ENCODE data around the gene RASD1.

RASD1 gene

GRCh38 chr17:17497065-17497844 lies 1.1 kb upstream of the RASD1 start:
- no peak overlapping the region for H3K4me3 ChIP-seq (ENCODE audit: low read depth, low read length)
- no peak for TF ChIP-seq CTCF (IDR thresholded peaks at IDR 0.05; ENCODE audit: low read depth, low read length, missing control alignments)
- in situ Hi-C loops (cut with HindIII; ENCODE audit: low sequenced_read_pairs) = no loop called here
- no peak for DNase-seq (ENCODE audit: low read depth)

- no peak for DNase-seq (ENCODE audit: low read depth)
Measured at GRCh38 chr17:17495536-17496188, 533 bp downstream of the RASD1 start.

GRCh38 chr17:17494870-17495535 lies 1.2 kb downstream of the RASD1 start:
- peak overlapping the region; percentile 41 for H3K4me3 ChIP-seq (ENCODE audit: low read depth, low read length)
- TF ChIP-seq CTCF (IDR thresholded peaks at IDR 0.05; ENCODE audit: low read depth, low read length, missing control alignments) = no peak
- DNase-seq (ENCODE audit: low read depth) = no peak
- in situ Hi-C loops (cut with HindIII; ENCODE audit: low sequenced_read_pairs) = no loop called here

More at GRCh38 chr17:17495536-17496188, 533 bp downstream of the RASD1 start:
- in situ Hi-C loops (cut with HindIII; ENCODE audit: low sequenced_read_pairs) = no loop called here
- H3K4me3 ChIP-seq (ENCODE audit: low read depth, low read length) = peak overlapping the region; percentile 41
- no peak for TF ChIP-seq CTCF (IDR thresholded peaks at IDR 0.05; ENCODE audit: low read depth, low read length, missing control alignments)

- TF ChIP-seq CTCF (IDR thresholded peaks at IDR 0.05; ENCODE audit: low read depth, low read length, missing control alignments) = no peak
- in situ Hi-C loops (cut with HindIII; ENCODE audit: low sequenced_read_pairs) = no loop called here
- H3K4me3 ChIP-seq (ENCODE audit: low read depth, low read length) = peak overlapping the region; percentile 41
- no peak for DNase-seq (ENCODE audit: low read depth)
Measured at GRCh38 chr17:17494499-17494869, 1.7 kb downstream of the RASD1 start.

- no peak overlapping the region for H3K4me3 ChIP-seq (ENCODE audit: low read depth, low read length)
- DNase-seq (ENCODE audit: low read depth) = no peak
- TF ChIP-seq CTCF (IDR thresholded peaks at IDR 0.05; ENCODE audit: low read depth, low read length, missing control alignments) = no peak
- in situ Hi-C loops (cut with HindIII; ENCODE audit: low sequenced_read_pairs) = no loop called here
Measured at GRCh38 chr17:17493986-17494466, 2.2 kb downstream of the RASD1 start.

GRCh38 chr17:17493249-17493985 lies 2.8 kb downstream of the RASD1 start:
- in situ Hi-C loops (cut with HindIII; ENCODE audit: low sequenced_read_pairs) = no loop called here
- TF ChIP-seq CTCF (IDR thresholded peaks at IDR 0.05; ENCODE audit: low read depth, low read length, missing control alignments) = no peak
- DNase-seq (ENCODE audit: low read depth) = no peak
- H3K4me3 ChIP-seq (ENCODE audit: low read depth, low read length) = no peak overlapping the region

All from astrocyte of the cerebellum (primary cell).